Measurements from ENCODE around the gene CLTCL1. TPM values are rescaled to one million over a fixed set of nuclear protein-coding genes. Genes with fewer than 3 reads are reported as not detected.

Gene CLTCL1
- total and polyA plus RNA-seq, 11 donors, result 4.6 to 20.9 (median 10.2) TPM

- DNase-seq, result no peak
- H3K36me3 ChIP-seq, result peaks cover 0 to 5% (median 0%) of the 10 kb centered on the region in 9 donors
- intact Hi-C loops (cut with DNase I), result loop anchor here in 2 of 10 donors (10.0 kb wide), 2 partner anchors 213 to 273 kb away; no protein-coding TSS in a partner anchor
- ATAC-seq, result no peak
- TF ChIP-seq, protein P1, sequence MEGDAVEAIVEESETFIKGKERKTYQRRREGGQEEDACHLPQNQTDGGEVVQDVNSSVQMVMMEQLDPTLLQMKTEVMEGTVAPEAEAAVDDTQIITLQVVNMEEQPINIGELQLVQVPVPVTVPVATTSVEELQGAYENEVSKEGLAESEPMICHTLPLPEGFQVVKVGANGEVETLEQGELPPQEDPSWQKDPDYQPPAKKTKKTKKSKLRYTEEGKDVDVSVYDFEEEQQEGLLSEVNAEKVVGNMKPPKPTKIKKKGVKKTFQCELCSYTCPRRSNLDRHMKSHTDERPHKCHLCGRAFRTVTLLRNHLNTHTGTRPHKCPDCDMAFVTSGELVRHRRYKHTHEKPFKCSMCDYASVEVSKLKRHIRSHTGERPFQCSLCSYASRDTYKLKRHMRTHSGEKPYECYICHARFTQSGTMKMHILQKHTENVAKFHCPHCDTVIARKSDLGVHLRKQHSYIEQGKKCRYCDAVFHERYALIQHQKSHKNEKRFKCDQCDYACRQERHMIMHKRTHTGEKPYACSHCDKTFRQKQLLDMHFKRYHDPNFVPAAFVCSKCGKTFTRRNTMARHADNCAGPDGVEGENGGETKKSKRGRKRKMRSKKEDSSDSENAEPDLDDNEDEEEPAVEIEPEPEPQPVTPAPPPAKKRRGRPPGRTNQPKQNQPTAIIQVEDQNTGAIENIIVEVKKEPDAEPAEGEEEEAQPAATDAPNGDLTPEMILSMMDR (IDR thresholded peaks at IDR 0.05), result no peak
- TF ChIP-seq POLR2A (IDR thresholded peaks at IDR 0.05), result no peak
- no peak overlapping the region for H3K4me3 ChIP-seq
- H3K27me3 ChIP-seq, result no peaks in the 10 kb centered on the region
- H3K4me1 ChIP-seq, result peaks cover 0 to 23% (median 15%) of the 10 kb centered on the region in 12 donors
- 66 to 78% (median 70%) methylated on average over 9 to 12 of the region's 12 CpGs for WGBS, 4 donors
- H3K27ac ChIP-seq, result no peak overlapping the region
- no peaks in the 10 kb centered on the region for H3K9me3 ChIP-seq
These were observed 109.6 kb downstream of the CLTCL1 start for GRCh38 chr22:19181786-19182471.

DNA sequence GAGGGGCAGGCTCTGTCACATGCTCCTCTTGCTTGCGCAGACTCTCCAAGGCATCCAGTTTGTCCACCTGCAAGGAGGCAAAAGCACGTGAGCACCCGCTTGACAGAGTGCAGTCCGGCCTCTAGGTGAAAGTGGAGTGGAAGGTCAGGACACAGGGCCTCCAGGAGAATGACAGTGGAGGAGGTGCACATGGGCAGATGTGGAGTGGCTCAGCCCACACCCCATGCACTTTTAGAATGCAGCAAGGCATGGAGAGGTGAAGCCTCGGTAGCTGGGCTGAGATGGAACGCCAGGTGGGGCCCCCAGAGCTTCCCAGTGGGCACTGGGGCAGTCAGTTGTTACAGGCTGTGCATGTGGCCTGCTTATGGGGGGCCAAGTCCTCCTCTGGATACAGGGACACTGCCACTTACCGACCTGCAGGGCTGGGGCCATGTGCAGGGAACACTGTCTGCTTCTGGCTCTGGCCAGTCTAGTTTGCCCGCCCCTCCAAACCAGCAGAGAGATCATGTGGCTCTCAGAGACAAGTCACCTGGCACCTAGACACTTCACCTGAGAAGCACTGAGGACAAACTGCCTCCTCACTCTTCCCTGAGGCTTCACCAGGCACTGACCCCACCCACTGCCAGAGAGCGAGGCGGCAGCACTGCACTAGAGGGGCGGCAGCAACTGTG, 110.6 kb downstream of the CLTCL1 start:
- ATAC-seq (no peak), DNase-seq (no peak)
- Histone ChIP-seq H3K27ac (no peak overlapping the region), H3K27me3 (no peaks in the 10 kb centered on the region), H3K36me3 (peaks cover 0 to 5% (median 0%) of the 10 kb centered on the region in 9 donors), H3K9me3 (no peaks in the 10 kb centered on the region), H3K4me1 (peaks cover 0 to 27% (median 16%) of the 10 kb centered on the region in 12 donors), H3K4me3 (no peak overlapping the region)
- TF ChIP-seq, protein P1 (IDR thresholded peaks at IDR 0.05), result no peak
- no peak for TF ChIP-seq POLR2A (IDR thresholded peaks at IDR 0.05)
- intact Hi-C loops (cut with DNase I), result loop anchor here in 2 of 10 donors (10.0 kb wide), 2 partner anchors 214 to 274 kb away; no protein-coding TSS in a partner anchor
- 89 to 92% (median 91%) methylated on average over 9 to 11 of the region's 11 CpGs for WGBS, 4 donors

- ATAC-seq, result no peak
- TF ChIP-seq, protein P1 (IDR thresholded peaks at IDR 0.05), result no peak
- TF ChIP-seq POLR2A (IDR thresholded peaks at IDR 0.05), result no peak
- intact Hi-C loops (cut with DNase I), result loop anchor here in 2 of 10 donors (10.0 kb wide), 2 partner anchors 215 to 275 kb away; no protein-coding TSS in a partner anchor
- no peak for DNase-seq
- no peak overlapping the region for H3K4me3 ChIP-seq
- H3K36me3 ChIP-seq, result peaks cover 0 to 5% (median 0%) of the 10 kb centered on the region in 9 donors
- peaks cover 0 to 33% (median 18%) of the 10 kb centered on the region in 12 donors for H3K4me1 ChIP-seq
- 82 to 94% (median 92%) methylated on average over 9 of the region's 9 CpGs for WGBS, 4 donors
- no peaks in the 10 kb centered on the region for H3K27me3 ChIP-seq
- no peaks in the 10 kb centered on the region for H3K9me3 ChIP-seq
- peak overlapping the region in 1 of 12 donors; percentile 91 for H3K27ac ChIP-seq
These were observed 111.3 kb downstream of the CLTCL1 start for GRCh38 chr22:19180234-19180633.

All from heart left ventricle (tissue), 16 donors.